HCT116 (cell line): ENCODE measurements around the gene SH3TC1. TPM values are rescaled to one million over a fixed set of nuclear protein-coding genes. Genes with fewer than 3 reads are reported as not detected.

Source experiments
- ATAC-seq: fragments of 200-7000 bp; cut with Tn5 transposase; 2 replicates; pipeline ENCODE4 v1.9.1; 2020; ENCODE audit warnings: mild to moderate bottlenecking, moderate library complexity
- BruUV-seq: library from RNA; stranded (reverse); fragments of 400-500 nt; replicated peaks from 2 replicates; lab custom pipeline; 2021; lab: Mats Ljungman, UMichigan
- CTCF ChIA-PET: fragments of 300-600 bp; sonication (Branson Sonifier 250); formaldehyde crosslinking; loops from one replicate; lab custom pipeline; 2021; ENCODE audit warnings: antibody characterized with exemption; lab: Charles Lee
- POLR2A ChIA-PET: fragments of 300-600, 350-600 bp; sonication (Branson Sonifier 250); formaldehyde crosslinking; loops from one replicate; lab custom pipeline; 2021; ENCODE audit warnings: antibody characterized with exemption; lab: Charles Lee
- RAD21 ChIA-PET, 2 experiments: fragments of 300-600 bp; sonication (Branson Sonifier 250); formaldehyde crosslinking; loops; one replicate each; lab custom pipeline; 2023; ENCODE audit warnings: low total read pairs in 2 of 2; ENCODE audit not compliant: uncharacterized antibody in 2 of 2, unreplicated experiment in 2 of 2, low non-redundant PET in 1 of 2; lab: Charles Lee
- DNase-seq: peaks from one replicate; pipeline ENCODE4 v3.0.0-alpha.2; 2010; ENCODE audit warnings: low read depth, low spot score
- H2AFZ ChIP-seq: fragments of 200-600 bp; shearing (Covaris generic), sonication (generic); 2 replicates; pipeline ENCODE4 v1.6.1; 2017; ENCODE audit warnings: low read depth, mixed run types, mixed read lengths, antibody characterized with exemption, low read length; ENCODE audit not compliant: poor library complexity, severe bottlenecking
- H3K27ac ChIP-seq: 2 replicates; pipeline ENCODE4 v1.5.1; 2012; ENCODE audit warnings: low read depth, low read length
- H3K27me3 ChIP-seq: fragments of 200-600 bp; sonication (generic); 2 replicates; pipeline ENCODE4 v1.6.1; 2016; ENCODE audit warnings: mixed run types, low read length, mixed read lengths; ENCODE audit not compliant: insufficient read depth
- H3K36me3 ChIP-seq, 2 experiments: fragments of 200-500 bp in 1 of 2; fragments of 200-600 bp in 1 of 2; sonication (Bioruptor generic) in 1 of 2; sonication (generic) in 1 of 2; 2 replicates each; pipeline versions ENCODE4 v1.5.1 to v1.6.1; 2014 to 2016; ENCODE audit warnings: low read length in 2 of 2, inconsistent platforms in 1 of 2, mixed read lengths in 1 of 2, mixed run types in 1 of 2; ENCODE audit not compliant: insufficient read depth in 2 of 2, control insufficient read depth in 1 of 2
- H3K4me1 ChIP-seq, 2 experiments: fragments of 200-600 bp in 1 of 2; sonication (generic) in 1 of 2; 2 replicates each; pipeline versions ENCODE4 v1.5.1 to v1.6.1; 2012 to 2017; ENCODE audit warnings: low read length in 2 of 2, inconsistent platforms in 1 of 2, mild to moderate bottlenecking in 1 of 2, mixed read lengths in 1 of 2, mixed run types in 1 of 2, moderate library complexity in 1 of 2; ENCODE audit not compliant: insufficient read depth in 2 of 2, control insufficient read depth in 1 of 2
- H3K4me2 ChIP-seq: fragments of 200-600 bp; sonication (generic); 2 replicates; pipeline ENCODE4 v1.6.1; 2017; ENCODE audit warnings: mixed run types, low read length, mixed read lengths
- H3K4me3 ChIP-seq, 2 experiments: fragments of 200-600 bp in 1 of 2; sonication (generic) in 1 of 2; replicated peaks in 1 of 2; 2 replicates each; pipeline ENCODE4 v1.5.1; 2011 to 2016; ENCODE audit warnings: low read length in 2 of 2, control low read depth in 1 of 2, low read depth in 1 of 2, mild to moderate bottlenecking in 1 of 2, mixed read lengths in 1 of 2, mixed run types in 1 of 2
- H3K79me2 ChIP-seq: fragments of 200-600 bp; sonication (generic); 2 replicates; pipeline ENCODE4 v1.6.1; 2017; ENCODE audit warnings: mild to moderate bottlenecking, mixed run types, low read length, moderate library complexity, mixed read lengths; ENCODE audit not compliant: insufficient read depth
- H3K9ac ChIP-seq: fragments of 200-600 bp; sonication (generic); 2 replicates; pipeline ENCODE4 v1.6.1; 2016; ENCODE audit warnings: low read length, mixed read lengths
- H3K9me2 ChIP-seq: fragments of 200-600 bp; sonication (generic), shearing (Covaris generic); 2 replicates; pipeline ENCODE4 v1.6.1; 2017; ENCODE audit warnings: mixed run types, mild to moderate bottlenecking, moderate library complexity; ENCODE audit not compliant: insufficient read depth
- H3K9me3 ChIP-seq, 2 experiments: fragments of 200-500 bp in 1 of 2; fragments of 200-600 bp in 1 of 2; sonication (Bioruptor generic) in 1 of 2; sonication (generic) in 1 of 2; 2 replicates each; pipeline ENCODE4 v1.6.1; 2014 to 2017; ENCODE audit warnings: low read length in 2 of 2, mixed read lengths in 2 of 2, inconsistent platforms in 1 of 2, low read depth in 1 of 2, mild to moderate bottlenecking in 1 of 2, mixed run types in 1 of 2, moderate library complexity in 1 of 2; ENCODE audit not compliant: control insufficient read depth in 1 of 2, insufficient read depth in 1 of 2
- H4K20me1 ChIP-seq: fragments of 200-600 bp; sonication (generic), shearing (Covaris generic); 2 replicates; pipeline ENCODE4 v1.6.1; 2017; ENCODE audit warnings: mixed run types, mild to moderate bottlenecking, moderate library complexity; ENCODE audit not compliant: insufficient read depth
- CBX3 ChIP-seq: IDR thresholded peaks from 2 replicates; pipeline ENCODE4 v1.6.1; 2012; ENCODE audit warnings: low read depth
- ELF1 ChIP-seq: IDR thresholded peaks from 2 replicates; pipeline ENCODE4 v1.6.1; 2012; ENCODE audit warnings: low read depth, borderline replicate concordance
- EZH2phosphoT487 ChIP-seq: fragments of 200-600 bp; IDR thresholded peaks from 2 replicates; pipeline ENCODE4 v1.6.1; 2018; ENCODE audit warnings: antibody characterized with exemption, borderline replicate concordance
- FOSL1 ChIP-seq: IDR thresholded peaks from 2 replicates; pipeline ENCODE4 v1.6.1; 2012; ENCODE audit warnings: low read depth
- POLR2A ChIP-seq: IDR thresholded peaks from 2 replicates; pipeline ENCODE4 v1.7.0; 2011; ENCODE audit warnings: borderline replicate concordance; ENCODE audit not compliant: insufficient read depth, insufficient read length; ENCODE audit errors: extremely low read depth
- POLR2AphosphoS5 ChIP-seq: IDR thresholded peaks from 2 replicates; pipeline ENCODE4 v1.6.1; 2011; ENCODE audit warnings: mild to moderate bottlenecking, low read depth, low read length, moderate library complexity
- RAD21 ChIP-seq: IDR thresholded peaks from 2 replicates; pipeline ENCODE4 v1.6.1; 2012; ENCODE audit warnings: low read depth, mild to moderate bottlenecking
- SIN3A ChIP-seq: IDR thresholded peaks from 2 replicates; pipeline ENCODE4 v1.6.1; 2012; ENCODE audit warnings: low read depth
- SP1 ChIP-seq: IDR thresholded peaks from 2 replicates; pipeline ENCODE4 v1.6.1; 2012; ENCODE audit warnings: low read depth
- TCF7L2 ChIP-seq: IDR thresholded peaks from 2 replicates; pipeline ENCODE4 v1.7.0; 2011; ENCODE audit warnings: borderline replicate concordance, inconsistent platforms; ENCODE audit not compliant: insufficient read depth, insufficient read length; ENCODE audit errors: extremely low read depth
- ZNF274 ChIP-seq: fragments of 200-500 bp; sonication (Bioruptor generic); IDR thresholded peaks from 2 replicates; pipeline ENCODE4 v1.6.1; 2014; ENCODE audit warnings: mild to moderate bottlenecking, low read depth, low read length, inconsistent platforms
- intact Hi-C: fragments of 100-400 bp; cut with micrococcal nuclease; formaldehyde crosslinking; loops from 2 replicates; pipeline ENCODE4 v1.10.0; 2022
- total RNA-seq: library from RNA; stranded (reverse); gene quantifications from one replicate; pipeline ENCODE4 v1.2.1, GENCODE V29; 2021; ENCODE audit not compliant: unreplicated experiment
- TF ChIP-seq, protein P1 (sequence below): IDR thresholded peaks from 2 replicates; pipeline ENCODE4 v1.6.1; 2012; ENCODE audit warnings: low read depth
- TF ChIP-seq, protein P2 (sequence below): IDR thresholded peaks from 2 replicates; pipeline ENCODE4 v1.6.1; 2012
- TF ChIP-seq, protein P3 (sequence below): IDR thresholded peaks from 2 replicates; pipeline ENCODE4 v1.6.1; 2011; ENCODE audit warnings: mild to moderate bottlenecking, low read length, moderate library complexity; ENCODE audit not compliant: insufficient replicate concordance; ENCODE audit errors: extremely low read depth
- TF ChIP-seq, protein P4 (sequence below): IDR thresholded peaks from 2 replicates; pipeline ENCODE4 v1.6.1; 2012

The SH3TC1 gene
- total RNA-seq, 1 experiment from 2014 or later, result 12.5 TPM

- Histone ChIP-seq H3K4me1 (peaks cover 9 to 26% of the 10 kb centered on the region in 2 experiments; a peak in 3 of 4 replicates), H3K4me3 (no peak overlapping the region), H3K36me3 (no peaks in the 10 kb centered on the region), H3K79me2 (no peaks in the 10 kb centered on the region), H3K9me3 (no peaks in the 10 kb centered on the region), H3K27me3 (no peaks in the 10 kb centered on the region), H4K20me1 (no peaks in the 10 kb centered on the region), H2AFZ (no peak overlapping the region), H3K4me2 (no peak overlapping the region), H3K9me2 (no peaks in the 10 kb centered on the region), H3K9ac (no peak overlapping the region), H3K27ac (no peak overlapping the region)
- no peak for DNase-seq
- RAD21 ChIA-PET, result no interaction called here
- intact Hi-C loops, result no loop called here
- TF ChIP-seq EZH2phosphoT487 (no peak), POLR2A (no peak), ZNF274 (no peak), CBX3 (no peak), SIN3A (no peak), FOSL1 (no peak), SP1 (no peak), RAD21 (no peak), TCF7L2 (no peak), POLR2AphosphoS5 (no peak), ELF1 (no peak)
- TF ChIP-seq, protein P1, sequence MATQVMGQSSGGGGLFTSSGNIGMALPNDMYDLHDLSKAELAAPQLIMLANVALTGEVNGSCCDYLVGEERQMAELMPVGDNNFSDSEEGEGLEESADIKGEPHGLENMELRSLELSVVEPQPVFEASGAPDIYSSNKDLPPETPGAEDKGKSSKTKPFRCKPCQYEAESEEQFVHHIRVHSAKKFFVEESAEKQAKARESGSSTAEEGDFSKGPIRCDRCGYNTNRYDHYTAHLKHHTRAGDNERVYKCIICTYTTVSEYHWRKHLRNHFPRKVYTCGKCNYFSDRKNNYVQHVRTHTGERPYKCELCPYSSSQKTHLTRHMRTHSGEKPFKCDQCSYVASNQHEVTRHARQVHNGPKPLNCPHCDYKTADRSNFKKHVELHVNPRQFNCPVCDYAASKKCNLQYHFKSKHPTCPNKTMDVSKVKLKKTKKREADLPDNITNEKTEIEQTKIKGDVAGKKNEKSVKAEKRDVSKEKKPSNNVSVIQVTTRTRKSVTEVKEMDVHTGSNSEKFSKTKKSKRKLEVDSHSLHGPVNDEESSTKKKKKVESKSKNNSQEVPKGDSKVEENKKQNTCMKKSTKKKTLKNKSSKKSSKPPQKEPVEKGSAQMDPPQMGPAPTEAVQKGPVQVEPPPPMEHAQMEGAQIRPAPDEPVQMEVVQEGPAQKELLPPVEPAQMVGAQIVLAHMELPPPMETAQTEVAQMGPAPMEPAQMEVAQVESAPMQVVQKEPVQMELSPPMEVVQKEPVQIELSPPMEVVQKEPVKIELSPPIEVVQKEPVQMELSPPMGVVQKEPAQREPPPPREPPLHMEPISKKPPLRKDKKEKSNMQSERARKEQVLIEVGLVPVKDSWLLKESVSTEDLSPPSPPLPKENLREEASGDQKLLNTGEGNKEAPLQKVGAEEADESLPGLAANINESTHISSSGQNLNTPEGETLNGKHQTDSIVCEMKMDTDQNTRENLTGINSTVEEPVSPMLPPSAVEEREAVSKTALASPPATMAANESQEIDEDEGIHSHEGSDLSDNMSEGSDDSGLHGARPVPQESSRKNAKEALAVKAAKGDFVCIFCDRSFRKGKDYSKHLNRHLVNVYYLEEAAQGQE, result no peak
- TF ChIP-seq, protein P2, sequence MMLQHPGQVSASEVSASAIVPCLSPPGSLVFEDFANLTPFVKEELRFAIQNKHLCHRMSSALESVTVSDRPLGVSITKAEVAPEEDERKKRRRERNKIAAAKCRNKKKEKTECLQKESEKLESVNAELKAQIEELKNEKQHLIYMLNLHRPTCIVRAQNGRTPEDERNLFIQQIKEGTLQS, result no peak
- TF ChIP-seq, protein P3, sequence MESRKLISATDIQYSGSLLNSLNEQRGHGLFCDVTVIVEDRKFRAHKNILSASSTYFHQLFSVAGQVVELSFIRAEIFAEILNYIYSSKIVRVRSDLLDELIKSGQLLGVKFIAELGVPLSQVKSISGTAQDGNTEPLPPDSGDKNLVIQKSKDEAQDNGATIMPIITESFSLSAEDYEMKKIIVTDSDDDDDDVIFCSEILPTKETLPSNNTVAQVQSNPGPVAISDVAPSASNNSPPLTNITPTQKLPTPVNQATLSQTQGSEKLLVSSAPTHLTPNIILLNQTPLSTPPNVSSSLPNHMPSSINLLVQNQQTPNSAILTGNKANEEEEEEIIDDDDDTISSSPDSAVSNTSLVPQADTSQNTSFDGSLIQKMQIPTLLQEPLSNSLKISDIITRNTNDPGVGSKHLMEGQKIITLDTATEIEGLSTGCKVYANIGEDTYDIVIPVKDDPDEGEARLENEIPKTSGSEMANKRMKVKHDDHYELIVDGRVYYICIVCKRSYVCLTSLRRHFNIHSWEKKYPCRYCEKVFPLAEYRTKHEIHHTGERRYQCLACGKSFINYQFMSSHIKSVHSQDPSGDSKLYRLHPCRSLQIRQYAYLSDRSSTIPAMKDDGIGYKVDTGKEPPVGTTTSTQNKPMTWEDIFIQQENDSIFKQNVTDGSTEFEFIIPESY, result no peak
- TF ChIP-seq, protein P4, sequence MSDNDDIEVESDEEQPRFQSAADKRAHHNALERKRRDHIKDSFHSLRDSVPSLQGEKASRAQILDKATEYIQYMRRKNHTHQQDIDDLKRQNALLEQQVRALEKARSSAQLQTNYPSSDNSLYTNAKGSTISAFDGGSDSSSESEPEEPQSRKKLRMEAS, result no peak
- POLR2A ChIA-PET, result no interaction called here
- no peak for ATAC-seq
- no TSS peak for BruUV-seq
- CTCF ChIA-PET, result no interaction called here
Measured at GRCh38 chr4:8155048-8155447, 44.0 kb upstream of the SH3TC1 start.
